Transverse colon (tissue), 3 donors: ENCODE data around the gene TMLHE.

Source experiments
- CTCF ChIP-seq, 5 experiments: fragments of 200-600 bp in 3 of 5; fragments of 450-650 bp in 2 of 5; sonication (generic) in 3 of 5; IDR thresholded peaks; 1 replicate in 2 of 5; 2 replicates in 3 of 5; pipeline ENCODE4 v1.5.1; 2016 to 2017; ENCODE audit warnings: antibody characterized with exemption in 5 of 5, inconsistent platforms in 3 of 5, mild to moderate bottlenecking in 2 of 5, moderate library complexity in 1 of 5
- EP300 ChIP-seq: sonication (generic); formaldehyde crosslinking; IDR thresholded peaks from one replicate; pipeline ENCODE4 v1.6.1; 2017; ENCODE audit warnings: antibody characterized with exemption, low read depth
- POLR2A ChIP-seq: fragments of 450-650 bp; IDR thresholded peaks from one replicate; pipeline ENCODE4 v1.6.1; 2016; ENCODE audit warnings: antibody characterized with exemption, mild to moderate bottlenecking, moderate library complexity

GRCh38 chrX:155611302-155611701 is 1.4 kb downstream of the TMLHE start:
- TF ChIP-seq EP300 (no peak), POLR2A (no peak), CTCF (IDR thresholded peaks at IDR 0.05) (no peak)
